Lower leg skin (tissue), 3 donors: ENCODE measurements around the gene CUL1.

Experiments used
- POLR2A ChIP-seq, 2 donors: fragments of 450-650 bp; IDR thresholded peaks; one replicate each; pipeline ENCODE4 v1.6.1; 2016 to 2017; ENCODE audit warnings: antibody characterized with exemption in 2 of 2, mild to moderate bottlenecking in 1 of 2, moderate library complexity in 1 of 2
- TF ChIP-seq, protein P1 (sequence below), 3 donors: fragments of 450-650 bp; IDR thresholded peaks; one replicate each; pipeline ENCODE4 v1.5.1; 2016; ENCODE audit warnings: antibody characterized with exemption in 3 of 3, mild to moderate bottlenecking in 3 of 3, moderate library complexity in 2 of 3

DNA sequence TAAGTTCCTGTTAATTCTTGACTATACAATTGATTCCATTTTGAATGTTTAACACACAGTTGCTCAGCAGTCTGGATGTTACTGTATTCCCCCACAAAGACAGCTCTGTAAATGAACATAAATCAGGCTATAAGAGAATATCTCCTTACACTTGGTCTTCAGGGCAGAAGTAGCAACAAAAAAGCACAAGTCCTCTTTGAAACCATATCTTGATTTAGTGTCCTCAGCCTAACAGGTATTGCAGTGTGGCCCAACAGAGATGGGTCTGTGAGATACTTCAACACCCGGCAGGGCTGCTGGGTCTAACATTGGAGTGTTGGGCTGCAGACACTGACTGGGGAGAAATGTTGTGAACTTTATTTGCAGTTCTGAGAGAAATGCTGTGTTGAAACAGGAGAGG is 75.8 kb downstream of the CUL1 start:
- TF ChIP-seq, protein P1, sequence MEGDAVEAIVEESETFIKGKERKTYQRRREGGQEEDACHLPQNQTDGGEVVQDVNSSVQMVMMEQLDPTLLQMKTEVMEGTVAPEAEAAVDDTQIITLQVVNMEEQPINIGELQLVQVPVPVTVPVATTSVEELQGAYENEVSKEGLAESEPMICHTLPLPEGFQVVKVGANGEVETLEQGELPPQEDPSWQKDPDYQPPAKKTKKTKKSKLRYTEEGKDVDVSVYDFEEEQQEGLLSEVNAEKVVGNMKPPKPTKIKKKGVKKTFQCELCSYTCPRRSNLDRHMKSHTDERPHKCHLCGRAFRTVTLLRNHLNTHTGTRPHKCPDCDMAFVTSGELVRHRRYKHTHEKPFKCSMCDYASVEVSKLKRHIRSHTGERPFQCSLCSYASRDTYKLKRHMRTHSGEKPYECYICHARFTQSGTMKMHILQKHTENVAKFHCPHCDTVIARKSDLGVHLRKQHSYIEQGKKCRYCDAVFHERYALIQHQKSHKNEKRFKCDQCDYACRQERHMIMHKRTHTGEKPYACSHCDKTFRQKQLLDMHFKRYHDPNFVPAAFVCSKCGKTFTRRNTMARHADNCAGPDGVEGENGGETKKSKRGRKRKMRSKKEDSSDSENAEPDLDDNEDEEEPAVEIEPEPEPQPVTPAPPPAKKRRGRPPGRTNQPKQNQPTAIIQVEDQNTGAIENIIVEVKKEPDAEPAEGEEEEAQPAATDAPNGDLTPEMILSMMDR (IDR thresholded peaks at IDR 0.05) = no peak
- no peak for TF ChIP-seq POLR2A (IDR thresholded peaks at IDR 0.05)
